Endometrial microvascular endothelial cells (primary cell): ENCODE measurements around the gene NUCB1. TPM values are rescaled to one million over a fixed set of nuclear protein-coding genes. Genes with fewer than 3 reads are reported as not detected.
"Not testable (repeated sequence)": the region's sequence is repeated elsewhere in the genome, so short reads cannot be mapped to it uniquely, and the experiment has no call there.

ENCODE experiments used
- in situ Hi-C: cut with HindIII; loops from 2 replicates; pipeline ENCODE4 v1.10.0; 2017; ENCODE audit warnings: low sequenced_read_pairs, low pct_unique_long_range_greater_than_20kb; ENCODE audit errors: inconsistent ontology term
- total RNA-seq: library from RNA; depleted of rRNA; stranded (reverse); fragments of >200 nt; gene quantifications from one replicate; pipeline ENCODE4 v1.2.3, GENCODE V29; 2015; ENCODE audit errors: inconsistent ontology term

Gene NUCB1
- total RNA-seq, 1 donor from 2014 or later, result 227 TPM

DNA sequence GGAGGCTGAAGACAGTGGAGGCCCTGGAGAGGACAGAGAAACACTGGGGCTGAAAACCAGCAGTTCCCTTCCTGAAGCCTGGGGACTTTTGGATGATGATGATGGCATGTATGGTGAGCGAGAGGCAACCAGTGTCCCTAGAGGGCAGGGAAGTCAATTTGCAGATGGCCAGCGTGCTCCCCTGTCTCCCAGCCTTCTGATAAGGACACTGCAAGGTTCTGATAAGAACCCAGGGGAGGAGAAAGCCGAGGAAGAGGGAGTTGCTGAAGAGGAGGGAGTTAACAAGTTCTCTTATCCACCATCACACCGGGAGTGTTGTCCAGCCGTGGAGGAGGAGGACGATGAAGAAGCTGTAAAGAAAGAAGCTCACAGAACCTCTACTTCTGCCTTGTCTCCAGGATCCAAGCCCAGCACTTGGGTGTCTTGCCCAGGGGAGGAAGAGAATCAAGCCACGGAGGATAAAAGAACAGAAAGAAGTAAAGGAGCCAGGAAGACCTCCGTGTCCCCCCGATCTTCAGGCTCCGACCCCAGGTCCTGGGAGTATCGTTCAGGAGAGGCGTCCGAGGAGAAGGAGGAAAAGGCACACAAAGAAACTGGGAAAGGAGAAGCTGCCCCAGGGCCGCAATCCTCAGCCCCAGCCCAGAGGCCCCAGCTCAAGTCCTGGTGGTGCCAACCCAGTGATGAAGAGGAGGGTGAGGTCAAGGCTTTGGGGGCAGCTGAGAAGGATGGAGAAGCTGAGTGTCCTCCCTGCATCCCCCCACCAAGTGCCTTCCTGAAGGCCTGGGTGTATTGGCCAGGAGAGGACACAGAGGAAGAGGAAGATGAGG, 26.4 kb upstream of the NUCB1 start:
- in situ Hi-C loops, result no loop called here

DNA sequence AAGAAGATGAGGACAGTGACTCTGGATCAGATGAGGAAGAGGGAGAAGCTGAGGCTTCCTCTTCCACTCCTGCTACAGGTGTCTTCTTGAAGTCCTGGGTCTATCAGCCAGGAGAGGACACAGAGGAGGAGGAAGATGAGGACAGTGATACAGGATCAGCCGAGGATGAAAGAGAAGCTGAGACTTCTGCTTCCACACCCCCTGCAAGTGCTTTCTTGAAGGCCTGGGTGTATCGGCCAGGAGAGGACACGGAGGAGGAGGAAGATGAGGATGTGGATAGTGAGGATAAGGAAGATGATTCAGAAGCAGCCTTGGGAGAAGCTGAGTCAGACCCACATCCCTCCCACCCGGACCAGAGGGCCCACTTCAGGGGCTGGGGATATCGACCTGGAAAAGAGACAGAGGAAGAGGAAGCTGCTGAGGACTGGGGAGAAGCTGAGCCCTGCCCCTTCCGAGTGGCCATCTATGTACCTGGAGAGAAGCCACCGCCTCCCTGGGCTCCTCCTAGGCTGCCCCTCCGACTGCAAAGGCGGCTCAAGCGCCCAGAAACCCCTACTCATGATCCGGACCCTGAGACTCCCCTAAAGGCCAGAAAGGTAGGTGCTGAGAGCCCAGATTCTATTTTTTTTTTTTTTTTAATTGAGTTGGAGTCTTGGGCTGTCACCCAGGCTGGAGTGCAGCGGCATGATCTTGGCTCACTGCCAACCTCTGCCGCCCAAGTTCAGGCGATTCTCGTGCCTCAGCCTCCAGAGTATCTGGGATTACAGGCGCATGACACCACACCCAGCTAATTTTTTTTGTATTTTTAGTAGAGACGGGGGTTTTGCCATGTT, 25.6 kb upstream of the NUCB1 start:
- in situ Hi-C loops, result no loop called here

DNA sequence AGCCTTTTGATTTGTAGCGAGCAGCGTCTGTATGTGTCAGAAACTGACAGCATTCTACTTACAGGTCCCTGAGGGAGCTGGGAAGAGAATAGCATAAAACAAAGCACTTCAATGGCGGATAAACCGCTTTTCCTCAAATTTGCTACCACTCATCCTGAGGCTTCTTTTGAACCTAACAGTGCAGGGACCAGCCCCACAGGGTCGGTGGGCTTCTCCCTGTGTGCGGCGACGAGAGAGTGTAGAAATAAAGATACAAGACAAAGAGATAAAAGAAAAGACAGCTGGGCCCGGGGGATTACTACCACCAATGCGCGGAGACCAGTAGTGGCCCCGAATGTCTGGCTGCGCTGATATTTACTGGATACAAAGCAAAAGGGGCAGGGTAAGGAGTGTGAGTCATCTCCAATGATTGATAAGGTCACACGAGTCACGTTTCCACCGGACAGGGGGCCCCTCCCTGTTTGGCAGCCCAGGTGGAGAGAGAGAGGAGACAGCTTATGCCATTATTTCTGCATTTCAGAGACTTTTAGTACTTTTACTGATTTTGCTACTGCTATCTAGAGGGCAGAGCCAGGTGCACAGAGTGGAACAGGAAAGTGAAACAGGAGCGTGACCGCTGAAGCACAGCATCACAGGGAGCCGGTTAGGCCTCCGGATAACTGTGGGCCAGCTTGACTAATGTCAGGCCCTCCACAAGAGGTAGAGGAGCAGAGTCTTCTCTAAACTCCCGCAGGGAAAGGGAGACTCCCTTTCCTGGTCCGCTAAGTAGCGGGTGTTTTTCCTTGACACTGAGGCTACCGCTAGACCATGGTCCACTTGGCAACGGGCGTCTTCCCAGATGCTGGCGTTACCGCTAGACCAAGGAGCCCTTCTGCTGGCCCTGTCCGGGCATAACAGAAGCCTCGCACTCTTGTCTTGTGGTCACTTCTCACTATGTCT, 23.8 kb upstream of the NUCB1 start:
- in situ Hi-C loops, result not testable (repeated sequence)

DNA sequence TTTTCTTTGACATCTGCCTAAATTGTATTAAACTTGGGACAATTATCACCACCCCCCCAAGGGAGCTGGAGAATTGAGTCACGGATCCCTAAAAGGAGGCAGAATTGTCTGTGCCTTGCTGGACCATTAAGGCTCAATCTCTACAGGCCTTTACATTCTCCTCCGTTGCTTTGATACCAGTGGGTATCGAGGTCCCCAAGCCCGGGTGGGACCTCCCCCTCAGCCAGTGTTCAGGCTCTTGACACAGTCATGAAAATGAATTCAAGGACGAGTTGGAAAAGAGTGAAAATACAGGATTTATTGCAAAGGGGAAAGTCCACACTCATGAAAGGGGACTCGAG, 22.3 kb upstream of the NUCB1 start:
- in situ Hi-C loops, result no loop called here

DNA sequence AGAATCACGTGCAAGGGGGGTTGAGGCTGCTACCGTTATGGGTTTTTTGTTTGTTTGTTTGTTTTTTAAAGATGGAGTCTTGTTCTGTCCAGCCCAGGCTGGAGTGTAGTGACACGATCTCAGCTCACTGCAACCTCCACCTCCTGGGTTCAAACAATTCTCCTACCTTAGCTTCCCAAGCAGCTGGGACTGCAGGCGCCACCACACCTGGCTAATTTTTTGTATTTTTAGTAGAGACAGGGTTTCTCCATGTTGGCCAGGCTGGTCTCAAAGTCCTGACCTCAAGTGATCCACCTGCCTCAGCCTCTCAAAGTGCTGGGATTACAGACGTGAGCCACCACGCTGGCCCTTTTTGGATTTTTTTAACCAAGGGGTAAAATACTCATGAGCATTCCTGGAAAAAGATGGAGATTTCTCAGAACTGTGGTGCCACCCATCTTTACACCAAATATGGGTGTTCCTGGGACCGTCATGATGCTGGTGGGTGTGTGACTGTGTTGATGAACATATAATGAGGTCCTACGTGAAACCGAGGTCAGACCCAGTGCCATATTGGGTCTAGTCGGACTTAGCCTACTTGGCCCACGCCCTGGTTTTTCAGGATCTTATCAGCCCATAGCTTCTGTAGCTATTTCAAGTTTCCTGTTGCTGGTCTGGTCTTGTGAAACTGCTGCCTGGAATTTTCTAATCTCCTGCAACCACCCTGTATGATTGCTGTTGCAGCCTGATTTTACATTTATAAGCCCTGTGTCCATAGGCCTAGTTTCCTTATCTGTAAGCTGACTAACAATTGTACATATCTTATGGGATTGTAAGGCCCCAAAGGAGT, 21.7 kb upstream of the NUCB1 start:
- in situ Hi-C loops, result no loop called here

DNA sequence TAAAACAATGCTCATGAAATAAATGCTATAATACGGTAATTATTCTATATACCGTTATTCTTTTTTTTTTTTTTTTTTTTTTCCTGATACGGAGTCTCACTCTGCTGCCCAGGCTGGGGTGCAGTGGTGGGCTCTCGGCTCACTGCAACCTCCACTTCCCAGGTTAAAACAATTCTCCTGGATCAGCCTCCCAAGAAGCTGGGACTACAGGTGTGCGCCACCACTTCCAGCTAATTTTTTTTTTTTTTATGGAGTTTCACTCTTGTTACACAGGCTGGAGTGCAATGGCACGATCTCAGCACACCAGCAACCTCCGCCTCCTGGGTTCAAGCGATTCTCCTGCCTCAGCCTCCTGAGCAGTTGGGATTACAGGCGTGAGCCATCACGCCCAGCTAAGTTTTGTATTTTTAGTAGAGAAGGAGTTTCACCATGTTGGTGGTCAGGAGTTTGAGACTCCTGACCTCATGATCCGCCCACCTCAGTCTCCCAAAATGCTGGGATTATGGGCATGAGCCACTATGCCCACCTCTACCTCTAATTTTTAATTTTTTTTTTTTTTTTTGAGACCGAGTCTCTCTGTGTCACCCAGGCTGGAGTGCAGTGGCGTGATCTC, 21.0 kb upstream of the NUCB1 start:
- in situ Hi-C loops, result no loop called here

DNA sequence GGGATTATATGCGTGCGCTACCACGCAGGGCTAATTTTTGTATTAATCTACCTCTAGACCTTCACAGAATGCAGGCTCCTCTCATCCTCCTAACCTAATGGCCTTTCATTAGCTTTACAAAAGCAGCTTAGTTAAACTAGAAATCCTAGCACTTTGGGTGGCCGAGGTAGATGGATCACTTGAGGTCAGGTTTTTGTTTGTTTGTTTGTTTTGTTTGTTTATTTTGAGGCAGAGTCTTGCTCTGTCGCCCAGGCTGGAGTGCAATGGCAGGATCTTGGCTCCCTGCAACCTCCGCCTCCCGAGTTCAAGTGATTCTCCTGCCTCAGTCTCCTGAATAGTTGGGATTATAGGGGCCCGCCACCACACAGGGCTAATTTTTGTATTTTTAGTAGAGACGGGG, 20.4 kb upstream of the NUCB1 start:
- in situ Hi-C loops, result not testable (repeated sequence)

DNA sequence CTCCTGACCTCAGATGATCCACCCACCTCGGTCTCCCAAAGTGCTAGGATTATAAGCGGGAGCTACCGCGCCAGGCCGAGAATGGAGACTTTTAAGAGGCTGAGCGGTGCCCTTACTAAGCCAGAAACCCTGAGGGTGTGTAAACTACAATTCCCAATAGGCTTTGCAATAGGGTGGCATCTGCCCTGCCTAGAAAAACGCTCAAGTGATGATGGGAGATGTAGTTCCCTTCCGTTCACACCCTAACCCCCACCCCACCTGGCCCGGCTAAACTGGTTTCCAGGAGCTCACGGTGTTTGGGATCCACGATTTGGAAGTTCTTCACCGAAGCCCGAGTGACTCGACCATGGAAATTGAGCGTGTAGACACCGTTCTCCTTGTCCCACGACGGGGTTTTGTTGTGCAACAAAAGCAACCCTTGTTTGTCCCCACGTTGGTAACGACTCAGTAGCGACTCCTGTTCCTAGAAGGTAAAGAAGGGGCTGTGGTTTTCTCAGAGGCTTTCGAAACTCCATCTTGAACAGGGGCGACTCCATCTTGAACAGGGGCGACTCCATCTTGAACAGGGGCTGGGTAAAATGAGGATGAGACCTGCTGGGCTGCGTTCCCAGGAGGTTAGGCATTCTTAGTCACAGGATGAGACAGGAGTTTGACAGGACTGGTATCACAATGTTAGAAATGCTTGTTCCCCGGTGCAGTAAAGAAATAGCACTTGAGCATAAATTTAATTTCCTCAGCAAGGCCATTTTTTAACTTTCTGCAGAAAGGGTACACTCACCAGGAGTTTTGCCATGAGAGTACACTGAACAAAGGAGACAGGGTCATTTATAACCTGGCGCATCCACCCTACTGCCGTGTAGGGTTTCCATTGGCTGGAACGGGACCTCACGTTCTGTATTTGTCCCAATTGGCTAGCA, 18.1 kb upstream of the NUCB1 start:
- in situ Hi-C loops, result no loop called here

DNA sequence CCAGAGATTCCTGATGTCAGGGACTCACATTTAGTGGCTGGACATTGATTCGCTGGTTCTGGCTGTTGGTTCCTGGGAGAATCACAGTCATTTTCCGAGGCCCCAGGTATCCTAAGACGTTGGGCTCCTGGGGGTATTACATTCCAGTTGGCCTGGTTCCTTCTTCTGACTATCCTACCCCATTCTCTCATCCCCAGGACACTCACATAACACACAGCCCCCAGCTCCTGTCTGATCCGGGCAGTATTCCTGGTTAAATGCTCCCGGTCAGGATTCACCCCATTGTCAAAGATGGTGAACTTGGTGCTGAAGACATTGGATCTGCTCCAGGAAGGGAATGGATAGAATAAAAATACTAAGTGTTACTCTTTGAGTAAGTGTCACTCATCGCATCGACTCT, 16.4 kb upstream of the NUCB1 start:
- in situ Hi-C loops, result no loop called here

DNA sequence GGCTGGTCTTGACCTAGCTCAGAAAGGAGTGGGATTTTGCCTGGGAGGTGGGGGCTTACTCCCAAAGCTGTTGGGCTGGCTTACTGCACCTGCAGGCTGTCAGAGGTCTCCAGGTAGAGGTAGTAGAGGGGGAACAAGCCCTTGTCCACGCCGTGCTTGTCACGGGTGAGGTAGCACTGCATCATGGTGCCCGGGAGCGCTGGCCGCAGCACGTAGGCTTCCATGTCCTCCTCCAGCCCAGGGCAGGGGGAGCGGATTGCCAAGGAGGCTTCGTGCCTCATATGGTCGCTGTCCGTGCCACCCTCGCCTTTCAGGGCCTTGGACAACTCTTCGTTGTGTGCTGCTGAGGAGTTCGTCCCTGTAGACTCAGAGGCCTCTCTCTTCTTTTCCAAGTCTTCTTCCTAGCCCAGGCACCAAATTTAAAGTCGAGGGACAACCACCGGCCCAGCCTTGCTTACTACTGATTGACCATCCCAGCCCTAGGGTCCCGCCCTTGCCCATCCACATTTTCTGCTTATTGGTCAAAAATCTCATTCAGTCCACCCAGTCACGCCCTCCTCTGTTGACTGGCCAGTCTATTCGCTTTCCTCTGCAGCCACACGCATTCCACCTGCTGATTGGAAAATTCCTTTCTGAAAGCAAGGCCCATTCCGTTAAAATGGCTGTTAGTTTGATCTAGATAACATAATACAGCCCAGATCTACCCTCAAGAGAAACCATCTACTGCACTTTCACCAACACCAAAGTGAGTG, 12.1 kb upstream of the NUCB1 start:
- in situ Hi-C loops, result no loop called here

DNA sequence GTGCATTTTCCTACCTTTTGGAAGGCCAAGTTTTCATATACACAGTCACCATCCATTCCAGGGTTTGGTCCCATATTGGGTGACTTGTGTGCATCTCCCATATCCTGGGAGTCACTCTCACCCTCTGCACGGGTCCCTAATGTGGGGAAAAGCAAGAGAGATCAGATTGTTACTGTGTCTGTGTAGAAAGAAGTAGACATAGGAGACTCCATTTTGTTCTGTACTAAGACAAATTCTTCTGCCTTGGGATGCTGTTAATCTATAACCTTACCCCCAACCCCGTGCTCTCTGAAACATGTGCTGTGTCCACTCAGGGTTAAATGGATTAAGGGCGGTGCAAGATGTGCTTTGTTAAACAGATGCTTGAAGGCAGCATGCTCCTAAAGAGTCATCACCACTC, 10.6 kb upstream of the NUCB1 start:
- in situ Hi-C loops, result not testable (repeated sequence)

DNA sequence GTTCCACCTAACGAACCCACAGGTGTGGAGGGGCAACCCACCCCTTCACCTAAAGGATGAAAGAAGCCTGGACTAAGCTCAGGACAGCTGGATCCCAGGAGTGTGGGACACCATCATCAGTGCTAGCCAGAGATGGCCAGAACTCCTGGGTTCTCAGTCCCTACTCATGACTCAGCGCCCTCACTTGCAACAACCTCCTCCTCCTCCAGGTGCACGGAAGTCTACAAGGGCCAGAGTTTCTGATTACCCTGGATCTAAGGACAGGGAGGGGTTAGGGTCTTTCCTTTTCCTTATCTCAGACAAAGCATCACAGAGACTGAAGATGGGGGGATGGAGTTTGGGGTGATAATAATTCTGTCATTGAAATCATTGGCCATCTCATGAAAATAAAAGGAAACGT, 9.6 kb upstream of the NUCB1 start:
- in situ Hi-C loops, result no loop called here

DNA sequence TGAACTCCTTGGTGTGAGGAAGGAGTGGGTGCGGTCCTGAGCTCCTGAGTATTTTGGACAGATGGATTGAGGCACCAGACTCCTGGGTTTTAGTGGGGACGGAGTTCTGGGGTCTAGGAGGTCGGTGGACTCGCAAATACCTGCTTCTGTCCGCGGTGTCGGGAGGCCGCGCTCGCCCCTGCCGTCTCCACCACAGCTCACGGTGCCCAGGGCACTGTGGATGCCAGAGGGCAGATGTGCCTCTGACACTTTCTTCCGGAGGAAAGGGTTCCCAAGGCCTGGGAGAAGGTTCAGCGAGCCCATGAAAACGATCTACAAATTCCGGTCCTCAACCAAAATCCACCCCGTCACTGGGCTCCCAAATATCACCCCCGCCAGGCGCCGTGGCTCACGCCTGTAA, 4.9 kb upstream of the NUCB1 start:
- in situ Hi-C loops, result no loop called here

DNA sequence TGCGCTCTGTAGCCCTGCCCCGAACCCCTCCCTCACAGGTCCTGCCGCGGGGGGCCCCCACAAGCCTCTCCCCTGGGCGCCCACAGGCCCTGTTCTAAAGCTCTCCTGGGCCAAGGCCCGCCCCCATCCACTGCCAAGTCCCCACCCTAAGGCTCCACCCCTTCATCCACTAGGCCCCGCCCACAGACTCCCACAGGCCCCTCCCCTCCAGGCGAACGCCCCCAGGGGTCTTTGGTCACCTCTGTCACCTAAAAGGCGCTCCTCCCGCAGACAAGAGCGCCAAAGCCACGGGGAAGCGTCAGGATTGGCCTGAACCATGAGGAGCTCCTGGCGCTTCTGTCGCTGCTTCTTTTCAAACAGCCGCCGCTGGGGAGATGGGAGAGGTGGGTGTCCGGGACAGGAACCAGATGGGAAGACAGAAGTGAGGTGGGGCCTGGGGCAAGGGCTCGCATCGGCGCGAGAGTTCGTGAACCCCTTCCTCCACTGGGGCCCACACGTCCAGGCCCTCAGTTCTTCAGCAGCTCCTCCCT, 3.9 kb upstream of the NUCB1 start:
- in situ Hi-C loops, result no loop called here

DNA sequence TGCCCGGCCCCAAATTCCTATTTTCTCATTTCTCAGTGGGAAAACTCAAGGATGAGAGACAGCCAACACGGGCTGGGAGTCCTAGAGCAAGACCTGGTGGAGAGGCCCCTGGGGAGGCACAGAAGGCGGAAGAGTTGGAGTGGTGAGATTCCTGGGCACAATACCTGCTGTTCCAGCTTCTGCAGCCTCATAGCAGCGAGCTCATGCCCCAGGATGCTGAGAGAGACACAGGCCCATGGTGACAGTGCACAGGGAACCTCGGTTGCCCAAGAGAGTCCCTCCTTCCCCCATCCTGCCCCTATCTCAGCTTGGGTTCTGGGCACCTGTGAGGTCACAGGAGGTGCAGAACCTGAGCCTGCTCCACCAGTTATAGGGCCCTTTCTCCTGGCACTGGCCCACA, 2.9 kb upstream of the NUCB1 start:
- in situ Hi-C loops, result no loop called here

DNA sequence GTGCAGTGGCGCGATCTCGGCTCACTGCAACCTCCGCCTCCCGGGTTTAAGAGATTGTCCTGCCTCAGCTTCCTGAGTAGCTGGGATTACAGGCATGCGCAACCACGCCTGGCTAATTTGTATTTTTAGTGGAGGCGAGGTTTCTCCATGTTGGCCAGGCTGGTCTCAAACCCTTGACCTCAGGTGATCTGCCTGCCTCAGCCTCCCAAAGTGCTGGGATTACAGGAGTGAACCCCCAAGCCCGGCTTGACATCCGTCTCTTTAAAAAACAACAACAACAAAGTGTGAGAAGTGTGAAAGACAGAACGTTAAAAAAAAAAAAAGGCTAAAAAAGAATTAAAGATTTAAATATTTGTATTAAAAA, 744 bp upstream of the NUCB1 start:
- in situ Hi-C loops, result not testable (repeated sequence)
